Measurements from ENCODE around the gene PHACTR1. TPM values are rescaled to one million over a fixed set of nuclear protein-coding genes. Genes with fewer than 3 reads are reported as not detected.
"Not testable (repeated sequence)": the region's sequence is repeated elsewhere in the genome, so short reads cannot be mapped to it uniquely, and the experiment has no call there.

The PHACTR1 gene
- total and polyA plus RNA-seq, 7 donors, result 0.04 to 3.0 (median 0.85) TPM

GRCh38 chr6:13243033-13243432 lies 526.5 kb downstream of the PHACTR1 start:
- DNase-seq (no peak), ATAC-seq (no peak)
- no peaks in the 10 kb centered on the region for H3K9me3 ChIP-seq
- WGBS, 3 donors, result 94 to 100% (median 100%) methylated on average over 1 of the region's 1 CpG
- no peak overlapping the region for H3K4me3 ChIP-seq
- no peaks in the 10 kb centered on the region for H3K4me1 ChIP-seq
- TF ChIP-seq, protein P1, sequence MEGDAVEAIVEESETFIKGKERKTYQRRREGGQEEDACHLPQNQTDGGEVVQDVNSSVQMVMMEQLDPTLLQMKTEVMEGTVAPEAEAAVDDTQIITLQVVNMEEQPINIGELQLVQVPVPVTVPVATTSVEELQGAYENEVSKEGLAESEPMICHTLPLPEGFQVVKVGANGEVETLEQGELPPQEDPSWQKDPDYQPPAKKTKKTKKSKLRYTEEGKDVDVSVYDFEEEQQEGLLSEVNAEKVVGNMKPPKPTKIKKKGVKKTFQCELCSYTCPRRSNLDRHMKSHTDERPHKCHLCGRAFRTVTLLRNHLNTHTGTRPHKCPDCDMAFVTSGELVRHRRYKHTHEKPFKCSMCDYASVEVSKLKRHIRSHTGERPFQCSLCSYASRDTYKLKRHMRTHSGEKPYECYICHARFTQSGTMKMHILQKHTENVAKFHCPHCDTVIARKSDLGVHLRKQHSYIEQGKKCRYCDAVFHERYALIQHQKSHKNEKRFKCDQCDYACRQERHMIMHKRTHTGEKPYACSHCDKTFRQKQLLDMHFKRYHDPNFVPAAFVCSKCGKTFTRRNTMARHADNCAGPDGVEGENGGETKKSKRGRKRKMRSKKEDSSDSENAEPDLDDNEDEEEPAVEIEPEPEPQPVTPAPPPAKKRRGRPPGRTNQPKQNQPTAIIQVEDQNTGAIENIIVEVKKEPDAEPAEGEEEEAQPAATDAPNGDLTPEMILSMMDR (IDR thresholded peaks at IDR 0.05), result no peak
- H3K36me3 ChIP-seq (ENCODE audit: insufficient read depth in 1 of 2, low read depth in 1 of 2), result no peaks in the 10 kb centered on the region
- intact Hi-C loops (cut with DNase I), result no loop called here
- H3K27ac ChIP-seq, result no peak overlapping the region
- H3K27me3 ChIP-seq (ENCODE audit: insufficient read depth in 3 of 3, low read length in 2 of 3), result peaks cover 0 to 2% (median 0%) of the 10 kb centered on the region in 3 donors

- H3K27me3 ChIP-seq (ENCODE audit: insufficient read depth in 3 of 3, low read length in 2 of 3); H3K4me1 ChIP-seq; DNase-seq; intact Hi-C loops (cut with DNase I); H3K4me3 ChIP-seq; H3K36me3 ChIP-seq (ENCODE audit: insufficient read depth in 1 of 2, low read depth in 1 of 2); H3K27ac ChIP-seq; H3K9me3 ChIP-seq; ATAC-seq: not testable (repeated sequence)
- WGBS, 3 donors, result 95 to 98% (median 96%) methylated on average over 5 of the region's 5 CpGs
Measured at GRCh38 chr6:13243745-13244144, 527.2 kb downstream of the PHACTR1 start.

DNA sequence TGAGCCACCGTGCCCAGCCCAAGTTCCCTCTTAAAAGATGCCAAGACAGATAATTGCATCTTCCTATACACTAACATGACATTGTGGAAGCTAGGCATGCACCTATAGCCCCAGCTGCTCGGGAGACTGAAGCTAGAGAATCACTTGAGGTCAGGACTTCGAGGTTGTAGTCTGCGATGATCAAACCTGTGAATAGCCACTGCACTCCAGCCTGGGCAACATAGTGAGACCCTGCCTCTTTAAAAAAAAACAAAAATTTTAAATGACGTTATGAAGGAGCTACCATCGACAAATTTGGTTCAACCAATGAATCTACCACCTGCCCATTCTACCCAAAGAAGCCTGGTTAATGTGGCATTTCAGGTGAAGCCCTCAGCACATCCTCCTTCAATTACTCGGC lies 531.1 kb downstream of the PHACTR1 start:
- H3K27ac ChIP-seq, result no peak overlapping the region
- ATAC-seq (no peak), DNase-seq (no peak)
- H3K9me3 ChIP-seq, result no peaks in the 10 kb centered on the region
- H3K4me3 ChIP-seq, result no peak overlapping the region
- H3K27me3 ChIP-seq (ENCODE audit: insufficient read depth in 3 of 3, low read length in 2 of 3), result peaks cover 0 to 2% (median 0%) of the 10 kb centered on the region in 3 donors
- no peaks in the 10 kb centered on the region for H3K4me1 ChIP-seq
- no peaks in the 10 kb centered on the region for H3K36me3 ChIP-seq (ENCODE audit: insufficient read depth in 1 of 2, low read depth in 1 of 2)
- 65 to 76% (median 75%) methylated on average over 7 of the region's 7 CpGs for WGBS, 3 donors
- intact Hi-C loops (cut with DNase I), result no loop called here
- TF ChIP-seq, protein P1 (IDR thresholded peaks at IDR 0.05), result no peak

DNA sequence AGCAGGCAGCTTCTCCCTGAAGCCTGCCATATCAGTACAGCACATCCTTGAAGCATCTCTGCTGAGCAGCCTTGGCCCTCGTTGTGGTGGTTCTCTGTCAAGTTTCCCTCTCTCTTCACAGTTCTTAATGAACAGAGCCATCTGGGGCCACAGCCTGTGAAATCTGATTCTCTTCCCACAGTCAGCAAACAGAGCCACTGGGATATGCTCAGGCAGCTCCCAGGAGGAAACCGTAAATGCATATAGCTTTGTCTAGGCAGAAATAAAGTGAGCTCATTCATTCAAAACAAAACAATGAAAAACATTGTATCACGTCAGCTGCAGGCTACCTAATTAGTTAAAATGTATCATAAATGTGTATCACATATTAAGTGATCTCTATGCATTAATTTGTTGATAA lies 531.5 kb downstream of the PHACTR1 start:
- WGBS, 3 donors, result 32 to 38% (median 34%) methylated on average over 3 of the region's 3 CpGs
- Histone ChIP-seq H3K9me3 (no peaks in the 10 kb centered on the region), H3K36me3 (ENCODE audit: insufficient read depth in 1 of 2, low read depth in 1 of 2) (no peaks in the 10 kb centered on the region), H3K4me1 (no peaks in the 10 kb centered on the region), H3K27me3 (ENCODE audit: insufficient read depth in 3 of 3, low read length in 2 of 3) (peaks cover 0 to 2% (median 0%) of the 10 kb centered on the region in 3 donors), H3K27ac (no peak overlapping the region), H3K4me3 (no peak overlapping the region)
- ATAC-seq (no peak), DNase-seq (no peak)
- intact Hi-C loops (cut with DNase I), result no loop called here
- TF ChIP-seq, protein P1 (IDR thresholded peaks at IDR 0.05), result no peak

GRCh38 chr6:13248584-13248985 lies 532.0 kb downstream of the PHACTR1 start:
- TF ChIP-seq, protein P1 (IDR thresholded peaks at IDR 0.05), result no peak
- no peaks in the 10 kb centered on the region for H3K4me1 ChIP-seq
- peaks cover 0 to 2% (median 0%) of the 10 kb centered on the region in 3 donors for H3K27me3 ChIP-seq (ENCODE audit: insufficient read depth in 3 of 3, low read length in 2 of 3)
- no peaks in the 10 kb centered on the region for H3K9me3 ChIP-seq
- H3K4me3 ChIP-seq, result no peak overlapping the region
- no peak overlapping the region for H3K27ac ChIP-seq
- H3K36me3 ChIP-seq (ENCODE audit: insufficient read depth in 1 of 2, low read depth in 1 of 2), result no peaks in the 10 kb centered on the region
- WGBS, 3 donors, result 43 to 56% (median 49%) methylated on average over 8 of the region's 8 CpGs
- no peak for ATAC-seq
- DNase-seq, result no peak
- intact Hi-C loops (cut with DNase I), result no loop called here
